Heart left ventricle (tissue), 16 donors: Measurements from ENCODE around the gene ANKDD1A. TPM values are rescaled to one million over a fixed set of nuclear protein-coding genes. Genes with fewer than 3 reads are reported as not detected.

Experiments
- ATAC-seq, 4 donors: fragments of 200-7000 bp; cut with Tn5 transposase; one replicate each; pipeline ENCODE4 v1.9.1; 2020 to 2022; ENCODE audit warnings: moderate library complexity in 4 of 4, mild to moderate bottlenecking in 3 of 4, moderate number of reproducible peaks in 1 of 4
- DNase-seq, 5 donors: peaks; one replicate each; pipeline ENCODE4 v3.0.0-alpha.2; 2020
- H3K27ac ChIP-seq, 12 donors: fragments of 200-600 bp; sonication (generic) in 4 of 12; one replicate each; pipeline versions ENCODE4 v1.5.0 to v1.8.0; 2016 to 2022; ENCODE audit warnings: mild to moderate bottlenecking in 2 of 12
- H3K27me3 ChIP-seq, 9 donors: fragments of 200-600 bp; sonication (generic) in 2 of 9; one replicate each; pipeline versions ENCODE4 v1.5.1 to v1.8.0; 2016 to 2022; ENCODE audit warnings: mild to moderate bottlenecking in 3 of 9
- H3K36me3 ChIP-seq, 9 donors: fragments of 200-600 bp; sonication (generic) in 2 of 9; one replicate each; pipeline versions ENCODE4 v1.5.0 to v1.8.0; 2018 to 2022; ENCODE audit warnings: mild to moderate bottlenecking in 2 of 9
- H3K4me1 ChIP-seq, 12 donors: fragments of 200-600 bp; sonication (generic) in 4 of 12; one replicate each; pipeline versions ENCODE4 v1.5.0 to v1.8.0; 2016 to 2022; ENCODE audit warnings: mild to moderate bottlenecking in 3 of 12
- H3K4me3 ChIP-seq, 12 donors: fragments of 200-600 bp; sonication (generic) in 4 of 12; one replicate each; pipeline versions ENCODE4 v1.5.0 to v1.8.0; 2017 to 2022; ENCODE audit warnings: mild to moderate bottlenecking in 9 of 12, moderate library complexity in 4 of 12
- H3K9me3 ChIP-seq, 12 donors: fragments of 200-600 bp; sonication (generic) in 4 of 12; one replicate each; pipeline versions ENCODE4 v1.5.0 to v1.8.0; 2016 to 2022; ENCODE audit warnings: mild to moderate bottlenecking in 1 of 12
- POLR2A ChIP-seq, 2 donors: fragments of 450-650 bp; IDR thresholded peaks; one replicate each; pipeline ENCODE4 v1.6.1; 2017; ENCODE audit warnings: antibody characterized with exemption in 2 of 2, mild to moderate bottlenecking in 2 of 2, moderate library complexity in 2 of 2
- WGBS, 4 donors: extraction: QIAGEN DNeasy Blood & Tissue Kit in 2 of 4; methylation state at CpG; one replicate each; pipeline versions ENCODE4 v1.1.5 to v1.1.7; 2013 to 2018; 5-methylcytosine and 5-hydroxymethylcytosine counted together
- intact Hi-C, 10 donors: fragments of 100-400 bp; cut with DNase I; formaldehyde crosslinking; loops; one replicate each; pipeline versions ENCODE4 v1.11.1 to v1.14.2; 2022
- polyA plus RNA-seq, 2 donors: library from polyadenylated mRNA; stranded (reverse); fragments of 200-250 nt; gene quantifications; one replicate each; pipeline ENCODE4 v1.2.3, GENCODE V29; 2013
- total RNA-seq, 9 donors: library from RNA; depleted of rRNA in 2 of 9; stranded (reverse); fragments of >200 nt in 2 of 9; fragmentation: NEBNext Ultra II Directional in 3 of 9; extraction: Animal tissue kit (Norgen Biotek cat#: 25700) in 3 of 9; gene quantifications; one replicate each; pipeline versions ENCODE4 v1.1.0 to v1.2.4, GENCODE V29; 2016 to 2023
- TF ChIP-seq, protein P1 (sequence below), 12 donors: fragments of 200-600 bp; sonication (generic) in 4 of 12; IDR thresholded peaks; one replicate each; pipeline versions ENCODE4 v1.5.0 to v1.8.0; 2018 to 2022; ENCODE audit warnings: antibody characterized with exemption in 12 of 12, mild to moderate bottlenecking in 5 of 12
- donor health status: ischemic (EF 13 %, LVEDD 7.1; RV severe dilation, severe dysfunction).
- donor health status: healthy with polysubstance abuse.
- donor health status: DM: no; HTN: yes; CAD: no.
- donor health status: DM: no; HTN: no; CAD: no.
- donor health status: ischemic (EF 25% LVEDD 6.9; RV normal size, moderate dysfunction).
- donor health status: ischemic (EF 25% LVEDD 5.7; RV mildly dilated, moderate dysfunction).
- donor health status: healthy.
- donor health status: DM: yes; HTN: yes; CAD: no.
- donor health status: ischemic (EF 35%, LVEDD 5.7; RV mildly dilated, moderate dysfunction).
- donor health status: nonischemic (EF 11% LVEDD 7.7; RV severe dilation, severe dysfunction).
- donor health status: DM: yes; HTN: yes; CAD: no.
- donor health status: PGD.
- donor health status: ischemic (EF 29% LVEDD 5.4; RV normal size, mild dysfunction).
- donor health status: nonischemic (EF 23%, LVEDD 6.1; RV moderate dilation, normal function).

ANKDD1A gene
- total and polyA plus RNA-seq, 11 donors = 0.42 to 3.4 (median 1.1) TPM

DNA sequence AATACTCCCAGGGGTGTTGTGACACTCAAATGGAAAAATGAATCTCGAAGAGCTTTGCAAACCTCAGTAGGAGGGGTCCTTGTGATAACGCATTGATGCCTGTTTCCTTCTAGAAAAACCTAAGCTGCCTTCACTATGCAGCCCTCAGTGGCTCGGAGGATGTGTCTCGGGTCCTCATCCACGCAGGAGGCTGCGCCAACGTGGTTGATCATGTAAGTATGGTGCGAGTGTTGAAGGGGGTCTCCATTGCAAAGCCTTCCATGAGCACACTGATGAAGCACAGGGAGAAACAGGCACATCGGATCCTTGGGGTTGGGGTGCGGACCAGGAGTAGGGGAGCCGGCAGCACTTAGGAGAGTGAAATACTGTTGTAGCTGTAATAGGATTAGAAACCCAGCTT lies 22.3 kb downstream of the ANKDD1A start:
- no peak for DNase-seq
- intact Hi-C loops = no loop called here
- Histone ChIP-seq H3K36me3 (peaks cover 0 to 11% (median 0%) of the 10 kb centered on the region in 9 donors), H3K9me3 (no peaks in the 10 kb centered on the region), H3K27ac (no peak overlapping the region), H3K27me3 (no peaks in the 10 kb centered on the region), H3K4me3 (no peak overlapping the region), H3K4me1 (peaks cover 0 to 3% (median 0%) of the 10 kb centered on the region in 12 donors)
- no peak for TF ChIP-seq POLR2A (IDR thresholded peaks at IDR 0.05)
- TF ChIP-seq, protein P1, sequence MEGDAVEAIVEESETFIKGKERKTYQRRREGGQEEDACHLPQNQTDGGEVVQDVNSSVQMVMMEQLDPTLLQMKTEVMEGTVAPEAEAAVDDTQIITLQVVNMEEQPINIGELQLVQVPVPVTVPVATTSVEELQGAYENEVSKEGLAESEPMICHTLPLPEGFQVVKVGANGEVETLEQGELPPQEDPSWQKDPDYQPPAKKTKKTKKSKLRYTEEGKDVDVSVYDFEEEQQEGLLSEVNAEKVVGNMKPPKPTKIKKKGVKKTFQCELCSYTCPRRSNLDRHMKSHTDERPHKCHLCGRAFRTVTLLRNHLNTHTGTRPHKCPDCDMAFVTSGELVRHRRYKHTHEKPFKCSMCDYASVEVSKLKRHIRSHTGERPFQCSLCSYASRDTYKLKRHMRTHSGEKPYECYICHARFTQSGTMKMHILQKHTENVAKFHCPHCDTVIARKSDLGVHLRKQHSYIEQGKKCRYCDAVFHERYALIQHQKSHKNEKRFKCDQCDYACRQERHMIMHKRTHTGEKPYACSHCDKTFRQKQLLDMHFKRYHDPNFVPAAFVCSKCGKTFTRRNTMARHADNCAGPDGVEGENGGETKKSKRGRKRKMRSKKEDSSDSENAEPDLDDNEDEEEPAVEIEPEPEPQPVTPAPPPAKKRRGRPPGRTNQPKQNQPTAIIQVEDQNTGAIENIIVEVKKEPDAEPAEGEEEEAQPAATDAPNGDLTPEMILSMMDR (IDR thresholded peaks at IDR 0.05) = no peak
- ATAC-seq = no peak
- WGBS, 4 donors = 97 to 98% (median 97%) methylated on average over 11 of the region's 11 CpGs

DNA sequence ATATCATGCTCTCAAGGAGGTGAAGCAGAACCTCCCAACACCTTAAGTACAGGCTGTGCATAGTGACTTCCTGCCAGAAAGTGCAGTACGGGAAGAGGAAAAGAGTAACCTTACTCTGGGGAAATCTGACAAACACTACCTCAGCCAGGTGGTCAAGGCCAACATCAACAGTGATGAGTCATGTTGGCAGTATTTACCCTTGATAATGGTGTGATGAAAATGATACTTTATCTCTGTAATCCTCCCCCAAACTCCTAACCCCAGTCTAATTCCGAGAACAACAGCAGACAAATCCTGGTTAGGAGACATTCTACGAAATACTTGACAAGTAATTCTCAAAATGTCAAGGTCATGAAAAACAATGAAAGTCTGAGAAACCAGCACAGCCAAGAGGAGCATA lies 26.5 kb downstream of the ANKDD1A start:
- no peaks in the 10 kb centered on the region for H3K9me3 ChIP-seq
- ATAC-seq = peak in 1 of 4 donors; percentile 41
- intact Hi-C loops = no loop called here
- no peak overlapping the region for H3K4me3 ChIP-seq
- no peaks in the 10 kb centered on the region for H3K27me3 ChIP-seq
- TF ChIP-seq POLR2A (IDR thresholded peaks at IDR 0.05) = no peak
- TF ChIP-seq, protein P1 (IDR thresholded peaks at IDR 0.05) = no peak
- no peak overlapping the region for H3K27ac ChIP-seq
- DNase-seq = no peak
- 61 to 86% (median 65%) methylated on average over 3 of the region's 3 CpGs for WGBS, 4 donors
- H3K4me1 ChIP-seq = no peaks in the 10 kb centered on the region
- peaks cover 0 to 12% (median 0%) of the 10 kb centered on the region in 9 donors for H3K36me3 ChIP-seq

DNA sequence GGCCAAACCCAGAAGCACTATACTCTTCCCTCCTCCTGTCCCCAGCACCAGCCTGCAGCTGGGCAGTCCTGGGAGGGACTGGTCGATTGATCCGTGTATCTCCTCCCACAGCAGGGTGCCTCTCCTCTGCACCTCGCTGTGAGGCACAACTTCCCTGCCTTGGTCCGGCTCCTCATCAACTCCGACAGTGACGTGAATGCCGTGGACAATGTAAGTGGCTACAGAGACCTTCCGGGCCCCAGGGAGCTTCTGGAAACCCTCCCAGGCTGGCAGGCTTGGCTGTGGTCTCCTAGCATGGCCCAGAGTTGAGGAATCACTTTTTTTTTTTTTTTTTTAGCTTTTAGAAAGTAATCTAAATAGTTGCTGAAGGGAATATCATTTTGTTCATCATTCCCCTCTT lies 30.7 kb downstream of the ANKDD1A start:
- 75 to 84% (median 82%) methylated on average over 8 of the region's 8 CpGs for WGBS, 4 donors
- H3K4me1 ChIP-seq = no peaks in the 10 kb centered on the region
- intact Hi-C loops = no loop called here

DNA sequence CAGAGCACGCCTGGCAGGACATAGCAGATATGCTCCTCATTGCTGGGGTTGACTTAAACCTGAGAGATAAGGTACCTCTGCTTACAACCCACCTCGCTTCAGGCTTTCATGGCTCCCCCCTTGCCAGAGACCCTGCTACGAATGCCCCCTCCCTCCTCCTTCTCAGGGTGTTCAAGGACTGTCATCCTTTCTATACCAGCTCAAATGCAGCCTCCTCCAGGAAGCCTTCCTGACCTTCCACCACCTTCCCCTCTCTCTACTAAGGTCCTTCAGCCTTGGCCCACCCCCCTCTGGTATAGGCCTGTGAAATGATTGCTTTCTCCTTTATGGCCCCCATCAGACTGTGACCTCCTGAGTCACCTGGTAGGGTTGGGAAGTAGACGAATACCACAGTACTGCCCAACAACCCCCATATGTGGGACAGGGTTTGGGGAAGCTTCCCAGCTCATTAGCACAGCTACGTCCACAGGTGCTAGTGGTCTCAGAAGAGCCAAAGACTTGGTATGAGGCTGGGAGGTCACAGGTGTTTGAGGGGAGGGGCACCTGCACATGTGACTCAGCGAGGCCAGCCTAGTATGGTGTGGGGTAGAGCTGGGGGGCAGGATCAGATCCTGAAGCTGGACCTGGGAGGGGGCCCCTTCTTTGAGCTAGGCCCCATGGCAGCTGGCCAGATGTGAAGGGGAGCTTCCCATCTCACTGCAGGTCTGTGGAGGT lies 32.0 kb downstream of the ANKDD1A start:
- WGBS, 4 donors = 91 to 96% (median 93%) methylated on average over 6 of the region's 6 CpGs
- no peaks in the 10 kb centered on the region for H3K27me3 ChIP-seq
- H3K27ac ChIP-seq = no peak overlapping the region
- TF ChIP-seq POLR2A (IDR thresholded peaks at IDR 0.05) = no peak
- TF ChIP-seq, protein P1 (IDR thresholded peaks at IDR 0.05) = no peak
- no peaks in the 10 kb centered on the region for H3K4me1 ChIP-seq
- ATAC-seq = no peak
- H3K36me3 ChIP-seq = peaks cover 0 to 3% (median 0%) of the 10 kb centered on the region in 9 donors
- intact Hi-C loops = no loop called here
- H3K9me3 ChIP-seq = no peaks in the 10 kb centered on the region
- no peak for DNase-seq
- H3K4me3 ChIP-seq = no peak overlapping the region

More for the DNA sequence above, 30.7 kb downstream of the ANKDD1A start:
- no peak for ATAC-seq
- TF ChIP-seq, protein P1 (IDR thresholded peaks at IDR 0.05) = no peak
- no peak for TF ChIP-seq POLR2A (IDR thresholded peaks at IDR 0.05)
- Histone ChIP-seq H3K36me3 (peaks cover 0 to 3% (median 0%) of the 10 kb centered on the region in 9 donors), H3K9me3 (no peaks in the 10 kb centered on the region), H3K27me3 (no peaks in the 10 kb centered on the region), H3K4me3 (no peak overlapping the region), H3K27ac (no peak overlapping the region)
- no peak for DNase-seq
